HEK293T (cell line): ENCODE results near the gene HK1.

Experiments
- CTCF ChIA-PET: fragments of 350-600 bp; formaldehyde crosslinking; extraction: SDS; loops from one replicate; lab custom pipeline; 2021; ENCODE audit warnings: antibody characterized with exemption, inconsistent platforms; lab: Yijun Ruan, JAX
- POLR2A ChIA-PET: fragments of 350-600 bp; formaldehyde crosslinking; extraction: SDS; loops from one replicate; lab custom pipeline; 2020; ENCODE audit warnings: antibody characterized with exemption, inconsistent platforms; lab: Yijun Ruan, JAX
- DNase-seq: peaks from one replicate; pipeline ENCODE4 v3.0.0; 2012; ENCODE audit warnings: mixed read lengths; ENCODE audit errors: extremely low spot score
- ARNT ChIP-seq: fragments of 450-650 bp; IDR thresholded peaks from 2 replicates; pipeline ENCODE4 v1.6.1; 2017; ENCODE audit warnings: mild to moderate bottlenecking
- BHLHE40 ChIP-seq: fragments of 450-650 bp; IDR thresholded peaks from 2 replicates; pipeline ENCODE4 v1.6.1; 2016; ENCODE audit warnings: mild to moderate bottlenecking, moderate library complexity, borderline replicate concordance
- CTBP1 ChIP-seq: fragments of 450-650 bp; IDR thresholded peaks from 2 replicates; pipeline ENCODE4 v1.6.1; 2016; ENCODE audit warnings: borderline replicate concordance
- ELF4 ChIP-seq: fragments of 450-650 bp; IDR thresholded peaks from 2 replicates; pipeline ENCODE4 v1.6.1; 2017; ENCODE audit warnings: antibody characterized with exemption
- FOXA1 ChIP-seq: fragments of 450-650 bp; IDR thresholded peaks from 2 replicates; pipeline ENCODE4 v1.6.1; 2016; ENCODE audit warnings: mild to moderate bottlenecking
- FOXK2 ChIP-seq: fragments of 450-650 bp; IDR thresholded peaks from 2 replicates; pipeline ENCODE4 v1.6.1; 2016; ENCODE audit warnings: mild to moderate bottlenecking
- FOXM1 ChIP-seq: fragments of 450-650 bp; IDR thresholded peaks from 2 replicates; pipeline ENCODE4 v1.6.1; 2017; ENCODE audit warnings: mild to moderate bottlenecking, borderline replicate concordance
- HDGF ChIP-seq: fragments of 450-650 bp; IDR thresholded peaks from 2 replicates; pipeline ENCODE4 v1.6.1; 2017; ENCODE audit warnings: antibody characterized with exemption, borderline replicate concordance
- L3MBTL2 ChIP-seq: fragments of 450-650 bp; conservative IDR thresholded peaks from 2 replicates; pipeline ENCODE4 v1.6.1; 2016; ENCODE audit warnings: mild to moderate bottlenecking
- LEF1 ChIP-seq: fragments of 450-650 bp; IDR thresholded peaks from 2 replicates; pipeline ENCODE4 v1.6.1; 2017; ENCODE audit warnings: mild to moderate bottlenecking, borderline replicate concordance
- NFRKB ChIP-seq: fragments of 450-650 bp; IDR thresholded peaks from 2 replicates; pipeline ENCODE4 v1.6.1; 2016; ENCODE audit warnings: mild to moderate bottlenecking, moderate library complexity
- SP1 ChIP-seq: fragments of 450-650 bp; IDR thresholded peaks from 2 replicates; pipeline ENCODE4 v1.6.1; 2017
- SUZ12 ChIP-seq: fragments of 450-650 bp; IDR thresholded peaks from 2 replicates; pipeline ENCODE4 v1.6.1; 2016; ENCODE audit warnings: mild to moderate bottlenecking
- TARDBP ChIP-seq: fragments of 450-650 bp; IDR thresholded peaks from 2 replicates; pipeline ENCODE4 v1.6.1; 2016
- ZNF384 ChIP-seq: fragments of 450-650 bp; IDR thresholded peaks from 2 replicates; pipeline ENCODE4 v1.6.1; 2016
- TF ChIP-seq, protein P1 (sequence below): fragments of 450-650 bp; IDR thresholded peaks from 2 replicates; pipeline ENCODE4 v1.6.1; 2016

Gene HK1

GRCh38 chr10:69407621-69408301, 129.5 kb downstream of the HK1 start:
- ChIA-PET POLR2A (interaction anchor here (1.4 kb wide), 1 partner anchor 96 kb away, joined by 4 read pairs; no protein-coding TSS in a partner anchor), CTCF (interaction anchor here (0.5 to 3.0 kb wide), 20 partner anchors 10 to 1011 kb away, joined by 3 to 13 read pairs (median 4); partner anchors contain the start of gene TSPAN15)
- DNase-seq: peak; percentile 49
- TF ChIP-seq FOXA1 (no peak), TARDBP (no peak), CTBP1 (no peak), FOXK2 (no peak), ZNF384 (no peak), SP1 (no peak), FOXM1 (no peak), LEF1 (no peak), ARNT (no peak), SUZ12 (no peak), BHLHE40 (no peak), HDGF (no peak), NFRKB (no peak)
- TF ChIP-seq, protein P1, sequence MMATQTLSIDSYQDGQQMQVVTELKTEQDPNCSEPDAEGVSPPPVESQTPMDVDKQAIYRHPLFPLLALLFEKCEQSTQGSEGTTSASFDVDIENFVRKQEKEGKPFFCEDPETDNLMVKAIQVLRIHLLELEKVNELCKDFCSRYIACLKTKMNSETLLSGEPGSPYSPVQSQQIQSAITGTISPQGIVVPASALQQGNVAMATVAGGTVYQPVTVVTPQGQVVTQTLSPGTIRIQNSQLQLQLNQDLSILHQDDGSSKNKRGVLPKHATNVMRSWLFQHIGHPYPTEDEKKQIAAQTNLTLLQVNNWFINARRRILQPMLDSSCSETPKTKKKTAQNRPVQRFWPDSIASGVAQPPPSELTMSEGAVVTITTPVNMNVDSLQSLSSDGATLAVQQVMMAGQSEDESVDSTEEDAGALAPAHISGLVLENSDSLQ: no peak

- CTCF ChIA-PET: interaction anchor here (0.5 to 3.0 kb wide), 19 partner anchors 11 to 1010 kb away, joined by 3 to 13 read pairs (median 3); partner anchors contain the start of gene TSPAN15
- TF ChIP-seq L3MBTL2 (peak; percentile 97), FOXM1 (no peak), ELF4 (0 out of 2 replicates have a peak, but pooled peaks have one; percentile 20), HDGF (no peak), TARDBP (no peak)
- POLR2A ChIA-PET: interaction anchor here (1.4 kb wide), 1 partner anchor 95 kb away, joined by 4 read pairs; no protein-coding TSS in a partner anchor
- peak; percentile 94 for DNase-seq
Observed at GRCh38 chr10:69408318-69409175, 130.3 kb downstream of the HK1 start.

DNA sequence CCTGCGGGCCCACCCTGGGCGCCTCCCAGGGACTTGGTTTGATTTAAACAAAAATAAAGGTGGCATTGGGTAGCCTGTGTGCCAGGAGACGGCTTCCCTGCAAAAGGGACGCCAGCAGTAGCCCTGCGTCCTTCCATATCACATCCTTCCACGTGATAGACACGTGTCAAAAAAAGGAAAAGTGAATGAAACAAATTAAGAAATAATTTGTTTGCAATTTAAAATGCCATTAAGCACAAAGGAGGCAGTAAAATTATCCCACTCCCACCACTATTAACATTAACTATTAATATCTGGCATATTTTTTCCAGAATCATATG, 130.8 kb downstream of the HK1 start:
- CTCF ChIA-PET: interaction anchor here (1.0 to 3.0 kb wide), 5 partner anchors 11 to 228 kb away, joined by 3 to 13 read pairs (median 6); no protein-coding TSS in a partner anchor
- POLR2A ChIA-PET: interaction anchor here (1.4 kb wide), 1 partner anchor 94 kb away, joined by 4 read pairs; no protein-coding TSS in a partner anchor
- peak; percentile 17 for TF ChIP-seq L3MBTL2
- TF ChIP-seq FOXA1: no peak
- no peak for DNase-seq

DNA sequence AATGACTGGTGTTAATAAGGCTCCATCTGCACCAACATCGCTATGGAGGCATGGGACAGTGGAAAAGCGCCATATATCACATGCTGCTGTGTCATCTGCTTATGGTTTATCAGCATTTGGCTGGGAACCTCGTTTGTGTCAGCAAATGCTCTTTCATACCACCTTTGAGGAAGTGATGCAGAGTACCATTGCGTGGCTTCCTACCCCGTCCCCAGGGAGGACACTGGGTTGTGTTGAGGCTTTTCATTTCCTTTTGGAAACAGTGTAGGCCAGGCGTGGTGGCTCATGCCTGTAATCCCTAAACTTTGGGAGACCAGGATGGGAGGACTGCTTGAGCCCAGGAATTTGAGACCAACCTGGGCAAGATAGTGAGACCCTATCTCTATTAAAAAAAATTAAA, 131.7 kb downstream of the HK1 start:
- POLR2A ChIA-PET: no interaction called here
- TF ChIP-seq HDGF: no peak
- TF ChIP-seq, protein P1: no peak
- no peak for TF ChIP-seq FOXK2
- TF ChIP-seq CTBP1: no peak

DNA sequence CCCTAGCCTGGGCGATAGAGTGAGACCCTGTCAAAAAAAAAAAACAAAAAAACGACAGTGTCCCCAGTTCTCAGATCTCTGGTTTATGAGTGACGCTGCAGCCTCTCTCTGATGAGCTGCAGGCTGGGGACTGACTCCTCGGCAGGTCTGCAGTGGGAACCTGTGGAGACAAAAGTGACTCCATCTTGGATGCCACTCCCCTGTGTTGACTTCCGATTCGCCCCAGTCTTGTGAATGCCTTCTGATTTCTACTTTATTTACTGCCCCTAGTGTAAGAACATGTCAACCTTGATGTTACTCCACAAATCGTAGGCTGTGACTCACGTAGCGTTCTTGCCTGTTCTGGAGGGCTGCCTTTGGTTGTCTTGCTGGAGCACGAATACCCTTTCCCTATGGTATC, 132.2 kb downstream of the HK1 start:
- no peak for DNase-seq
- ChIA-PET CTCF (interaction anchor here (0.6 to 1.5 kb wide), 2 partner anchors 164 to 172 kb away, joined by 3 read pairs; no protein-coding TSS in a partner anchor), POLR2A (no interaction called here)
- TF ChIP-seq BHLHE40 (no peak), L3MBTL2 (no peak), FOXK2 (no peak), CTBP1 (no peak), ELF4 (no peak), SP1 (no peak), TARDBP (no peak), SUZ12 (no peak), ARNT (no peak), FOXM1 (no peak), NFRKB (no peak), ZNF384 (no peak), LEF1 (no peak), HDGF (no peak), FOXA1 (no peak)
- TF ChIP-seq, protein P1: no peak

More for the DNA sequence above, 131.7 kb downstream of the HK1 start:
- CTCF ChIA-PET: interaction anchor here (0.6 to 1.5 kb wide), 2 partner anchors 164 to 171 kb away, joined by 3 read pairs; no protein-coding TSS in a partner anchor
- DNase-seq: no peak

DNA sequence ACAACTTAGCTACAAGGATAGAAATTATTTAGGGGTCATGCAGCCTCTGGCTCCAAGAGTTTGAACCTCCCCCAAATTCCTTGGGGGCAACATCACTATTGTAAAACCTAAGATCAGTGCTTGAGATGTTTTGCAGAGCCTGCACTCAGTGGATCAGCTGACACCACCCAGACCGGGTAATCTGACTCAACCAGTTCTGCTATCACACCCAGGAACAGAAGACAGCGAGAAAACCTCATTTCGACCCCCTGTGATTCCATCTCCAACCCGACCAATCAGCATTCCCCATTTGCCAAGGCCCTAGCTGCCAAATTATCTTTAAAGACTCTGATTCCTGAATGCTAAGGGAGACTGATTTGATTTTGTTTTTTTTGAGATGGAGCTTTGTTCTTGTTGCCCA, 133.2 kb downstream of the HK1 start:
- no peak for TF ChIP-seq SP1
- no peak for TF ChIP-seq SUZ12
- no peak for TF ChIP-seq BHLHE40
- CTCF ChIA-PET: interaction anchor here (1.3 kb wide), 1 partner anchor 104 kb away, joined by 4 read pairs; no protein-coding TSS in a partner anchor
- no peak for DNase-seq
- POLR2A ChIA-PET: no interaction called here
